B cell (primary cell): Measurements from ENCODE around the gene USP20. TPM values are rescaled to one million over a fixed set of nuclear protein-coding genes. Genes with fewer than 3 reads are reported as not detected.

Experiments
- ATAC-seq: fragments of 200-7000 bp; cut with Tn5 transposase; one replicate; pipeline ENCODE4 v1.10.0; 2021; ENCODE audit warnings: low read depth, mild to moderate bottlenecking, moderate number of reproducible peaks, moderate library complexity
- CTCF ChIA-PET: fragments of 350-600 bp; sonication (Branson Sonifier 250); formaldehyde crosslinking; loops from one replicate; lab custom pipeline; 2021; ENCODE audit warnings: antibody characterized with exemption, inconsistent platforms; lab: Charles Lee
- POLR2A ChIA-PET: fragments of 350-600 bp; sonication (Branson Sonifier 250); formaldehyde crosslinking; loops from one replicate; lab custom pipeline; 2021; ENCODE audit warnings: antibody characterized with exemption; lab: Charles Lee
- DNase-seq: peaks from one replicate; pipeline ENCODE4 v3.0.0; 2013
- H2AFZ ChIP-seq: 2 replicates; pipeline ENCODE4 v1.6.1; 2012; ENCODE audit warnings: mild to moderate bottlenecking, low read depth, low read length; ENCODE audit not compliant: insufficient read depth, poor library complexity, severe bottlenecking
- H3K27ac ChIP-seq, 2 donors: 1 replicate in 1 of 2; 2 replicates in 1 of 2; pipeline ENCODE4 v1.5.1; 2012 to 2013; ENCODE audit warnings: low read length in 2 of 2, mild to moderate bottlenecking in 2 of 2, moderate library complexity in 1 of 2
- H3K27me3 ChIP-seq, 4 experiments: fragments of 200-600 bp in 1 of 4; sonication (generic) in 1 of 4; replicated peaks in 1 of 4; 1 replicate in 2 of 4; 2 replicates in 2 of 4; pipeline versions ENCODE4 v1.6.1 to v1.7.0; 2013 to 2016; ENCODE audit warnings: low read length in 3 of 4, mild to moderate bottlenecking in 2 of 4, mixed read lengths in 1 of 4, moderate library complexity in 1 of 4; ENCODE audit not compliant: insufficient read depth in 4 of 4, control insufficient read depth in 3 of 4; ENCODE audit errors: control extremely low read depth in 1 of 4
- H3K36me3 ChIP-seq, 2 experiments: replicated peaks in 1 of 2; 1 replicate in 1 of 2; 2 replicates in 1 of 2; pipeline versions ENCODE4 v1.6.1 to v1.7.1; 2013; ENCODE audit warnings: low read length in 1 of 2; ENCODE audit not compliant: insufficient read depth in 2 of 2, control insufficient read depth in 1 of 2; ENCODE audit errors: control extremely low read depth in 1 of 2, extremely low read depth in 1 of 2
- H3K4me1 ChIP-seq, 2 donors: fragments of 200-600 bp in 1 of 2; sonication (generic) in 1 of 2; 1 replicate in 1 of 2; 2 replicates in 1 of 2; pipeline versions ENCODE4 v1.5.1 to v1.6.1; 2013 to 2017; ENCODE audit warnings: low read length in 2 of 2; ENCODE audit not compliant: control insufficient read depth in 2 of 2, insufficient read depth in 2 of 2
- H3K4me2 ChIP-seq: replicated peaks from 2 replicates; pipeline ENCODE3; 2012; ENCODE audit warnings: mild to moderate bottlenecking, low read depth, low read length; ENCODE audit not compliant: poor library complexity, severe bottlenecking
- H3K4me3 ChIP-seq, 5 experiments: fragments of 200-600 bp in 1 of 5; sonication (generic) in 1 of 5; 1 replicate in 3 of 5; 2 replicates in 2 of 5; pipeline versions ENCODE4 v1.5.1 to v1.7.0; 2011 to 2016; ENCODE audit warnings: low read length in 4 of 5, mild to moderate bottlenecking in 4 of 5, low read depth in 2 of 5, control low read depth in 1 of 5, moderate library complexity in 1 of 5; ENCODE audit not compliant: insufficient read depth in 1 of 5; ENCODE audit errors: control extremely low read depth in 1 of 5, extremely low read depth in 1 of 5
- H3K79me2 ChIP-seq: fragments of 200-600 bp; sonication (generic); one replicate; pipeline ENCODE4 v1.6.0; 2016; ENCODE audit warnings: low read length; ENCODE audit not compliant: control insufficient read depth, insufficient read depth
- H3K9ac ChIP-seq: fragments of 200-600 bp; sonication (generic); 2 replicates; pipeline ENCODE4 v1.6.1; 2017; ENCODE audit warnings: mild to moderate bottlenecking, low read length, moderate library complexity
- H3K9me3 ChIP-seq, 3 donors: one replicate each; pipeline versions ENCODE4 v1.6.1 to v1.7.1; 2013; ENCODE audit warnings: low read length in 2 of 3; ENCODE audit not compliant: control insufficient read depth in 2 of 3, insufficient read depth in 1 of 3; ENCODE audit errors: control extremely low read depth in 1 of 3
- H4K20me1 ChIP-seq: 2 replicates; pipeline ENCODE4 v1.6.0; 2012; ENCODE audit warnings: mild to moderate bottlenecking, low read length; ENCODE audit not compliant: insufficient read depth, control insufficient read depth, poor library complexity, severe bottlenecking
- H3K27ac Mint-ChIP-seq: one replicate; pipeline ENCODE4 v1.8.0; 2021; ENCODE audit warnings: mixed read lengths
- H3K27me3 Mint-ChIP-seq: one replicate; pipeline ENCODE4 v1.8.0; 2021; ENCODE audit warnings: mixed read lengths
- H3K4me1 Mint-ChIP-seq: one replicate; pipeline ENCODE4 v1.8.0; 2021; ENCODE audit warnings: mixed read lengths
- H3K4me3 Mint-ChIP-seq: one replicate; pipeline ENCODE4 v1.8.0; 2021; ENCODE audit warnings: mixed read lengths
- H3K9me3 Mint-ChIP-seq: one replicate; pipeline ENCODE4 v1.8.0; 2022; ENCODE audit warnings: mixed read lengths; ENCODE audit not compliant: insufficient read depth
- CTCF ChIP-seq: fragments of 200-600 bp; IDR thresholded peaks from one replicate; pipeline ENCODE4 v1.8.0; 2022; ENCODE audit warnings: antibody characterized with exemption, mild to moderate bottlenecking
- EZH2 ChIP-seq: IDR thresholded peaks from 2 replicates; pipeline ENCODE4 v1.6.1; 2012; ENCODE audit warnings: borderline replicate concordance, low read depth, mild to moderate bottlenecking, moderate library complexity, low read length; ENCODE audit not compliant: insufficient read depth, poor library complexity, severe bottlenecking
- WGBS: methylation state at CpG from one replicate; pipeline ENCODE4 v1.1.5; 2013; ENCODE audit warnings: missing lambda C conversion rate; ENCODE audit not compliant: insufficient coverage; 5-methylcytosine and 5-hydroxymethylcytosine counted together
- intact Hi-C: fragments of 100-400 bp; cut with micrococcal nuclease; formaldehyde crosslinking; loops from one replicate; pipeline ENCODE4 v1.10.0; 2022
- polyA plus RNA-seq: library from polyadenylated mRNA; depleted of rRNA; stranded (reverse); fragments of >200 nt; gene quantifications from 2 replicates; pipeline ENCODE4 v1.2.3, GENCODE V29; 2012
- total RNA-seq, 2 donors: library from RNA; stranded (reverse); fragments of 120-200 nt in 1 of 2; gene quantifications; 1 replicate in 1 of 2; 2 replicates in 1 of 2; pipeline versions ENCODE4 v1.2.3 to v1.2.4, GENCODE V29; 2013 to 2022

USP20 gene
- total and polyA plus RNA-seq, 2 donors (not counting 1 experiment from before 2014, with no cell fraction given): 49.5 to 72.6 TPM

- POLR2A ChIA-PET: no interaction called here
- Histone ChIP-seq H3K4me1 (no peaks in the 10 kb centered on the region), H4K20me1 (no peaks in the 10 kb centered on the region), H3K4me2 (no peak overlapping the region), H3K9ac (no peak overlapping the region), H2AFZ (no peak overlapping the region), H3K9me3 (no peaks in the 10 kb centered on the region), H3K27me3 (no peaks in the 10 kb centered on the region), H3K79me2 (peaks cover 25% of the 10 kb centered on the region), H3K27ac (no peak overlapping the region), H3K4me3 (no peak overlapping the region), H3K36me3 (peaks cover 0 to 61% of the 10 kb centered on the region in 2 experiments)
- ATAC-seq (no peak), DNase-seq (no peak)
- H3K4me1 Mint-ChIP-seq: no peaks in the 10 kb centered on the region
- H3K9me3 Mint-ChIP-seq: no peaks in the 10 kb centered on the region
- WGBS: 78% methylated on average over 5 of the region's 5 CpGs
- TF ChIP-seq EZH2: no peak
- no peak for TF ChIP-seq CTCF
- no peaks in the 10 kb centered on the region for H3K27me3 Mint-ChIP-seq
- intact Hi-C loops: no loop called here
- H3K27ac Mint-ChIP-seq: no peak overlapping the region
- no peak overlapping the region for H3K4me3 Mint-ChIP-seq
- CTCF ChIA-PET: no interaction called here
Measured at GRCh38 chr9:129852579-129852978, 17.3 kb downstream of the USP20 start.

- Histone ChIP-seq H3K27me3 (no peaks in the 10 kb centered on the region), H3K79me2 (peaks cover 18% of the 10 kb centered on the region), H3K9ac (no peak overlapping the region), H3K36me3 (peaks cover 0 to 72% of the 10 kb centered on the region in 2 experiments), H3K4me1 (no peaks in the 10 kb centered on the region), H3K27ac (no peak overlapping the region), H4K20me1 (no peaks in the 10 kb centered on the region), H3K9me3 (no peaks in the 10 kb centered on the region), H3K4me2 (no peak overlapping the region), H3K4me3 (no peak overlapping the region), H2AFZ (no peak overlapping the region)
- no peaks in the 10 kb centered on the region for H3K27me3 Mint-ChIP-seq
- POLR2A ChIA-PET: no interaction called here
- no peaks in the 10 kb centered on the region for H3K9me3 Mint-ChIP-seq
- intact Hi-C loops: no loop called here
- TF ChIP-seq EZH2: no peak
- TF ChIP-seq CTCF: no peak
- no peaks in the 10 kb centered on the region for H3K4me1 Mint-ChIP-seq
- ATAC-seq (no peak), DNase-seq (no peak)
- CTCF ChIA-PET: no interaction called here
- WGBS: 50% methylated on average over 2 of the region's 3 CpGs
- no peak overlapping the region for H3K4me3 Mint-ChIP-seq
- H3K27ac Mint-ChIP-seq: no peak overlapping the region
Measured at GRCh38 chr9:129853614-129854013, 18.4 kb downstream of the USP20 start.
